Activated CD4-positive, alpha-beta memory T cell treated with anti-CD3 and anti-CD28 coated beads for 36 hours (primary cell): ENCODE measurements around the gene NOC4L. TPM values are rescaled to one million over a fixed set of nuclear protein-coding genes. Genes with fewer than 3 reads are reported as not detected.

Experiments used
- CTCF ChIA-PET: fragments of 350-600 bp; sonication (Branson Sonifier 250); formaldehyde crosslinking; loops from one replicate; lab custom pipeline; 2021; ENCODE audit warnings: antibody characterized with exemption, inconsistent platforms; lab: Charles Lee
- POLR2A ChIA-PET: fragments of 350-600 bp; sonication (Branson Sonifier 250); formaldehyde crosslinking; loops from one replicate; lab custom pipeline; 2021; ENCODE audit warnings: antibody characterized with exemption; lab: Charles Lee
- DNase-seq: peaks from one replicate; pipeline ENCODE4 v3.0.0-alpha.2; 2020
- H3K27ac Mint-ChIP-seq: one replicate; pipeline ENCODE4 v1.8.0; 2021; ENCODE audit warnings: mixed read lengths
- H3K27me3 Mint-ChIP-seq: one replicate; pipeline ENCODE4 v1.8.0; 2021; ENCODE audit warnings: mixed read lengths
- H3K36me3 Mint-ChIP-seq: one replicate; pipeline ENCODE4 v1.8.0; 2021; ENCODE audit warnings: mixed read lengths
- H3K4me1 Mint-ChIP-seq: one replicate; pipeline ENCODE4 v1.8.0; 2021; ENCODE audit warnings: low read depth, mixed read lengths
- H3K4me3 Mint-ChIP-seq: one replicate; pipeline ENCODE4 v1.8.0; 2021; ENCODE audit warnings: mild to moderate bottlenecking, mixed read lengths
- H3K9me3 Mint-ChIP-seq: one replicate; pipeline ENCODE4 v1.8.0; 2021; ENCODE audit warnings: mixed read lengths
- intact Hi-C: fragments of 100-400 bp; cut with micrococcal nuclease; formaldehyde crosslinking; loops from one replicate; pipeline ENCODE4 v1.15.1; 2023
- total RNA-seq, 2 experiments: library from RNA; stranded (reverse); gene quantifications; one replicate each; pipeline ENCODE4 v1.2.3, GENCODE V29; 2021

The NOC4L gene
- total RNA-seq, 2 experiments from 2014 or later, result 29.8 to 30.5 TPM

GRCh38 chr12:132110677-132111076, 33.6 kb upstream of the NOC4L start:
- H3K4me3 Mint-ChIP-seq, result no peak overlapping the region
- no peak overlapping the region for H3K27ac Mint-ChIP-seq
- peaks cover 22% of the 10 kb centered on the region for H3K36me3 Mint-ChIP-seq
- no peak for DNase-seq
- no peaks in the 10 kb centered on the region for H3K9me3 Mint-ChIP-seq
- intact Hi-C loops, result no loop called here
- CTCF ChIA-PET, result no interaction called here
- H3K27me3 Mint-ChIP-seq, result no peaks in the 10 kb centered on the region
- H3K4me1 Mint-ChIP-seq, result no peaks in the 10 kb centered on the region
- POLR2A ChIA-PET, result no interaction called here

GRCh38 chr12:132111654-132112304, 32.5 kb upstream of the NOC4L start:
- POLR2A ChIA-PET, result no interaction called here

GRCh38 chr12:132114667-132115066, 29.6 kb upstream of the NOC4L start:
- Mint-ChIP-seq H3K27ac (no peak overlapping the region), H3K27me3 (no peaks in the 10 kb centered on the region), H3K9me3 (no peaks in the 10 kb centered on the region), H3K4me1 (no peaks in the 10 kb centered on the region), H3K36me3 (peaks cover 19% of the 10 kb centered on the region), H3K4me3 (no peak overlapping the region)
- ChIA-PET POLR2A (no interaction called here), CTCF (no interaction called here)
- intact Hi-C loops, result no loop called here
- no peak for DNase-seq

More at GRCh38 chr12:132111654-132112304, 32.5 kb upstream of the NOC4L start:
- Mint-ChIP-seq H3K36me3 (peaks cover 25% of the 10 kb centered on the region), H3K9me3 (no peaks in the 10 kb centered on the region), H3K27ac (no peak overlapping the region), H3K4me1 (no peaks in the 10 kb centered on the region), H3K4me3 (no peak overlapping the region), H3K27me3 (no peaks in the 10 kb centered on the region)
- no peak for DNase-seq
- intact Hi-C loops, result no loop called here
- CTCF ChIA-PET, result no interaction called here

DNA sequence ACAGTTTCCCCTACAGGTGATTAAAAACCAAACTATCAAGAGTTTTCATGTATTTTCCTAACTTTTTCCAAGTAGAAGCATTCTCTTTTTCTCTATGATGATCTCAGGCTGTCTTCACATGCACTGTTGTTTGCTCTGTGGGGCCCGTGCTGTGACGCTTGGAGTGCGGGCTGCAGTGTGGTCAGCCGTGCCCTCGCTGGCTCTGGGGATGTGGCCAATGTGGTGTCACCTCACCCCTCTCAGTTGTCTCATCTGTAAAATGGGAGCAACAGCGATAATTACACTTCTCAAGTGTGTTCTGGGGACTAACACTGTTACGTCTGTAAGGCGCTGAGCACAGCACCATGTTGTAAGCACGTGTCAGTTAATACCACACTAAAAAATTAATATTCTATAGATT, 28.8 kb upstream of the NOC4L start:
- POLR2A ChIA-PET, result no interaction called here
- DNase-seq, result no peak
- H3K36me3 Mint-ChIP-seq, result peaks cover 18% of the 10 kb centered on the region
- no peaks in the 10 kb centered on the region for H3K4me1 Mint-ChIP-seq
- no peak overlapping the region for H3K27ac Mint-ChIP-seq
- no peaks in the 10 kb centered on the region for H3K27me3 Mint-ChIP-seq
- no peak overlapping the region for H3K4me3 Mint-ChIP-seq
- intact Hi-C loops, result no loop called here
- no peaks in the 10 kb centered on the region for H3K9me3 Mint-ChIP-seq
- CTCF ChIA-PET, result no interaction called here

DNA sequence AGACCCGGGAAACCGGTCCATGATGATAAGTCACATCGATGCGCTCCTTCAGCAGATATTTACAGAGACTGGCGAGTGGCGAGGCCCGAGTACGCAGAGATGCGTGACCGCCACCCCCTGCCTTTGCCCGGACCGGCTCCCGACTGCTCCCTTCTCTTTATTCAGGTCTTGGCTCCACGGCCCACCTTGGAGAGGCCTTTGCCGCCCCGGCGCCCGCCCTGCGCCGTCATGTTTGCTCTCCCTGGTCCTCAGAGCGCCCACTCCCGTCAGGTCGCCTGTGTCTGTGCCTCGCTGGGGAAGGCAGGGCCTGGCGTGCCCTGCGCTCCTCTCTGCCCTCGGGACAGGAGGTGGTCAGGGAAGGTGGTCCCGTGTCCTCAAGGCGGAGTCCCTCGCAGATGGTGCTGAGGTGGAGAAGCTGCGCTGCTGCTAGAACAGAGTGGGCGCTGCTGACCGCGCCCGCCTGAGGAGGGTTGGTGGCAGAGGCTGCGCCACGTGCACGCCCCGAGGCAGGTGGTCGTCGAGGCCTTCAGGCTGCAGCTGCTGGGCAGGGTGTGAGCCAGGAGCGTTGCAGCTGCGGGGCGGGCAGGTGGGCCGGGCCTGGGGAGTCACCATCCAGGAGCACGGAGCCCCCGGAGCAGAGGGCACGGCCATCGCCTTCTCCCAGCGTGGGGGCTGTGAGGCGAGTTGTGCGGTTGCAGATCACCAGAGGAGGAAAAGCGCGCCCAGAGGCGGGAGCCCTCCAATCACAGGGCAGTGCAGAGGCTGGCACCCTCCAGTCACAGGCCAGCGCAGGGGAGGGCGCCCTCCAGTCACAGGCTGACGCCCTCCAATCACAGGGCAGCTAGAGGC, 27.3 kb upstream of the NOC4L start:
- CTCF ChIA-PET, result no interaction called here
- intact Hi-C loops, result no loop called here

GRCh38 chr12:132117558-132117875, 26.7 kb upstream of the NOC4L start:
- H3K4me1 Mint-ChIP-seq, result no peaks in the 10 kb centered on the region
- DNase-seq, result no peak
- POLR2A ChIA-PET, result no interaction called here
- intact Hi-C loops, result no loop called here
- H3K36me3 Mint-ChIP-seq, result peaks cover 16% of the 10 kb centered on the region
- no peak overlapping the region for H3K4me3 Mint-ChIP-seq
- CTCF ChIA-PET, result no interaction called here
- H3K9me3 Mint-ChIP-seq, result no peaks in the 10 kb centered on the region
- no peaks in the 10 kb centered on the region for H3K27me3 Mint-ChIP-seq
- H3K27ac Mint-ChIP-seq, result no peak overlapping the region

More for the DNA sequence above, 27.3 kb upstream of the NOC4L start:
- Mint-ChIP-seq H3K4me1 (no peaks in the 10 kb centered on the region), H3K27me3 (no peaks in the 10 kb centered on the region), H3K36me3 (peaks cover 14% of the 10 kb centered on the region), H3K4me3 (no peak overlapping the region), H3K9me3 (no peaks in the 10 kb centered on the region), H3K27ac (no peak overlapping the region)
- no peak for DNase-seq
- POLR2A ChIA-PET, result no interaction called here

GRCh38 chr12:132118876-132119275, 25.4 kb upstream of the NOC4L start:
- Mint-ChIP-seq H3K4me1 (no peaks in the 10 kb centered on the region), H3K27ac (no peak overlapping the region), H3K9me3 (no peaks in the 10 kb centered on the region), H3K4me3 (no peak overlapping the region), H3K36me3 (peaks cover 16% of the 10 kb centered on the region), H3K27me3 (no peaks in the 10 kb centered on the region)
- intact Hi-C loops, result no loop called here
- POLR2A ChIA-PET, result no interaction called here
- DNase-seq, result no peak
- CTCF ChIA-PET, result no interaction called here

DNA sequence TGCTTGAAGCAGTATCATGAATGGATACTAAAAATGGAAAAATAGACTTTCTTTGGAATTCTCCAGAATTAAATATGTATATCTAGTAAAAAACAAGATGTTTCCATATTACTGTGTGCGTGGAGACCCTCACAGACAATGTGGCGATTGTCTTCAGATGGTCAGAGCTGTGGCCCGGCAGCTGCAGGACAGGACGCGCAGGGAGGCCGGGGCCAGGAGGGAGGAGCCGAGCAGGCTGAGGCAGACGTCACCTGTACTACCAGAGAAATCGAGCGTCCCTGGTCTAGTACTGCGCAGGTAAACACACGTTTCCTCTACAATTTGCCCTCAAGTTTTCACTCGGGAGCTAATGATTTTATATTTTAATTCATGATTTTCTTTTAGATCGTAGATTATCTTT, 23.0 kb upstream of the NOC4L start:
- DNase-seq, result no peak
- Mint-ChIP-seq H3K4me3 (no peak overlapping the region), H3K27me3 (no peaks in the 10 kb centered on the region)

DNA sequence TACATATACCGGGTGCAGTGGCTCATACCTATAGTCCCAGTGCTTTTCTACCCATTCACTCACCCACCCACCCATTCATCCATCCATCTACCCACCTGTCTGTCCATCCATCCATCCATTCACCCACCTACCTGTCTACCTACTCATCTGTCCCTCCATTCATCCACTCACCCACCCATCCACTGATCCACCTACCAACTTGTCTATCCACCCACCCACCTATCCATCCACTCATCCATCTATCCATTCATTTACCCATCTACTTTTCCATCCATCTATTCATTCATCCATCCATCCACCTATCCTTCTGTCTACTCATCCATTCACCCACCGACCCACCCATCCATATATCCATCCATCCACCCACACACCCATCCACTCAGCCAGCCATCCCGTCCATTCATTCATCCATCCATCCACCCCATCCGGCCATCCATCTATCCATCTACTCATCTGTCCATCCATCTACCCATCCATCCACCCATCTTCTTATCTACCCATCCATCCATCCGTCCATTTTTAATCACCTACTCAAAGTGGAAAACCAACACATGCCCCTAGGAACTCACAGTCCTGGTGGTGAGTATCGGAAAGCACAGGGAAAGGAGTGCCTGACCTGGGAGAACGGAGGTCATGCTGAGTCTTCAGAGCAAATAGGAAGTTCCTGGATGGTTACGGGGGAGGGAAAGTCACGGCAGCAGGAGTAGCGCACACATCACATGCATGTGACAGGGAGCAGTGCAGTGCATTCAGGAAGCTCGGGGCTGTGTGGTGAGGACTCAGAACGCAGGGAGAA, 20.1 kb upstream of the NOC4L start:
- Mint-ChIP-seq H3K27me3 (no peaks in the 10 kb centered on the region), H3K9me3 (peaks cover 12% of the 10 kb centered on the region), H3K36me3 (peaks cover 58% of the 10 kb centered on the region), H3K4me3 (no peak overlapping the region), H3K4me1 (no peaks in the 10 kb centered on the region), H3K27ac (no peak overlapping the region)
- ChIA-PET POLR2A (no interaction called here), CTCF (no interaction called here)
- intact Hi-C loops, result no loop called here
- DNase-seq, result no peak

More for the DNA sequence above, 23.0 kb upstream of the NOC4L start:
- ChIA-PET POLR2A (no interaction called here), CTCF (no interaction called here)
- Mint-ChIP-seq H3K4me1 (no peaks in the 10 kb centered on the region), H3K9me3 (no peaks in the 10 kb centered on the region), H3K27ac (no peak overlapping the region), H3K36me3 (peaks cover 32% of the 10 kb centered on the region)
- intact Hi-C loops, result no loop called here

- no peak for DNase-seq
- Mint-ChIP-seq H3K4me1 (no peaks in the 10 kb centered on the region), H3K9me3 (peaks cover 12% of the 10 kb centered on the region), H3K27ac (no peak overlapping the region), H3K4me3 (no peak overlapping the region), H3K36me3 (peaks cover 59% of the 10 kb centered on the region), H3K27me3 (no peaks in the 10 kb centered on the region)
- ChIA-PET CTCF (interaction anchor here (0.6 kb wide), 1 partner anchor 452 kb away, joined by 3 read pairs; no protein-coding TSS in a partner anchor), POLR2A (no interaction called here)
- intact Hi-C loops, result no loop called here
Measured at GRCh38 chr12:132124766-132125425, 19.4 kb upstream of the NOC4L start.

DNA sequence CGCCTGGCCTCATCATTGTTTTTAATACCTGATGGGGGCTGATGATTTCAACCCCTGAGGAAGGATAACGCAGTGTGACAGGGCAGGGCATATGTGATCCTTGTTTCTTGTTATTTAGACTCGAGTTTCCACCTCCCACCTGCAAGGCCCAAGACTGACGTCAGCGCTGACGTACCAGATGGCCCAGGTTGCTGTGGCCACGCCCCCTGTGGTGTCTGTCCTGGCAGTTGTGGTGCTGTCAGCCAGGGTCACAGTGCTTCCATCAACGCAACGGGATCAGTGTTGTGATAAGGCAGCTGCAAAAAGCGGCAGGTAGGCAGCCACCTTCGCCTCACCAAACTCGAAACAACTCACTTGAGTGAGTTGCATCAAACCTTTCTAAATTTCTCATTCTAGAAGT, 18.5 kb upstream of the NOC4L start:
- no peaks in the 10 kb centered on the region for H3K27me3 Mint-ChIP-seq
- no peaks in the 10 kb centered on the region for H3K4me1 Mint-ChIP-seq
- H3K4me3 Mint-ChIP-seq, result no peak overlapping the region
- DNase-seq, result no peak
- POLR2A ChIA-PET, result no interaction called here
- H3K27ac Mint-ChIP-seq, result no peak overlapping the region
- intact Hi-C loops, result no loop called here
- peaks cover 57% of the 10 kb centered on the region for H3K36me3 Mint-ChIP-seq
- CTCF ChIA-PET, result interaction anchor here (0.6 kb wide), 1 partner anchor 451 kb away, joined by 3 read pairs; no protein-coding TSS in a partner anchor
- H3K9me3 Mint-ChIP-seq, result peaks cover 12% of the 10 kb centered on the region

DNA sequence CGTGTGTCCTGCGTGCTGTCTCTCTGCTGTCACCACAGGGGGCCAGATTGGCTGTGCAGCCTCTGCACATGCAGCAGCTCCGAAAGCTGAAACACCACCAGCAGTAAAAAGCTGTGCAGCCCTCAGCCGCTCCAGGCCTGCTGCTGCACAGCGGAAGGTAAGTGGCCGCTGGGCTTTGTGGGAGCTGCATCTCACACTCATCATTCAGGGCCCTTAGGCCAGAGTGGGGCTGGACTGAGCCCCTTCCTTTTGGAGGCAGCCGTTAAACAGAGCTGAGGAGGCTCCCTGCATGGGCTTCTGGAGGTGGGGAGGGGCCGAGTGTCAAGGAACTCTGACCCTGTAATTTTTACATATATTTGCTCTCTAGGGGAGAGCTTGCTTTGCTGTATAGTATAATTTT, 17.2 kb upstream of the NOC4L start:
- no peak for DNase-seq
- Mint-ChIP-seq H3K27ac (no peak overlapping the region), H3K4me3 (no peak overlapping the region), H3K4me1 (no peaks in the 10 kb centered on the region), H3K9me3 (peaks cover 12% of the 10 kb centered on the region), H3K27me3 (no peaks in the 10 kb centered on the region), H3K36me3 (peaks cover 55% of the 10 kb centered on the region)
- CTCF ChIA-PET, result no interaction called here
- intact Hi-C loops, result no loop called here
- POLR2A ChIA-PET, result no interaction called here
